HG03520 (cell line): ENCODE measurements around the gene CDX1.

Experiments
- ATAC-seq: cut with Tn5 transposase; IDR thresholded peaks from one replicate; pipeline ENCODE4 v1.9.1; 2021; ENCODE audit warnings: mild to moderate bottlenecking, moderate library complexity; ENCODE audit not compliant: unreplicated experiment

The CDX1 gene

DNA sequence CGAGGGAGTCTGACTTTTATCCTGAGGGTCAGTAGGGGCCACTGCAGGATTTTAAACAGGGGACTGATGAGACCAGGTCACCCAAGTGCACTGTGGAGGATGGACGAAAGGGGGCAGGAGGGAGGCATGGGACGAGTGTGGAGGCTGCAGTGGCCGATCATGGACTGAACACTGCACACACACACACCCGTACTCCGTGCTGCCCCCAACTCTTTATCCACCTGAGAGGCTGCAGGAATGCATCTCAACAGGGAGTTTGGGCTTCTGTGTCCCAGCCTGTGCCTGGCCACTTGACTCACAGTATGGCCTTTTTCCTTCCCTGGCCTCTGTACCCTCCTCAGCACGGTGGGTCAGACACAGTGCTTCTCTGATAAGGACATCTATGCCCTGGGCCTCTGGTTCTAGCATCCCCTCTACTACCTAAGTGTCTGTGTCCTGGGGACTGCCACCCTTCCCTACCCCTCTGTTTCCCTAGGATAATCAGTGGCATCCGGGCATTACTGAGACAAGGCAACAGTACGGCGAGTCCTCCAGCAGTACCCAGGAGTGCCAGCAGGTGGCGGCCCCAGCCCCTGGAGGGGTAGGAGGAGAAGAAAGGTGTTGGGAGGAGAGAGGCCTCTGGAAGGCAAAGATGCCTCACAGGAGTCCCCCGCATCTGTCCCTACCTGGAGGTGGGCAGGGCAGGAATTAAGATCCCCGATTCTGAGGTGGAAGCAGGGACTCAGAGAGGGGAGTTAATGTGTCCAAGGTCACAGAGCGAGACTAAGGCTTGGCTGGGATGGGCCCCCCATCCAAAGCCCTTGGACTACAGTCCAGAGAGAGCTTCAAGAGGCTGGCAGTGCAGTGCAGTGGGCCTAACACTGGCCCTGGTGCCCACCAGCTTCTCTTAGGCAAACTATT, 5.1 kb upstream of the CDX1 start:
- ATAC-seq = peak; percentile 70

- ATAC-seq = no peak
Observed at GRCh38 chr5:150162142-150162513, 4.5 kb upstream of the CDX1 start.

- no peak for ATAC-seq
Observed at GRCh38 chr5:150163035-150163434, 3.5 kb upstream of the CDX1 start.

DNA sequence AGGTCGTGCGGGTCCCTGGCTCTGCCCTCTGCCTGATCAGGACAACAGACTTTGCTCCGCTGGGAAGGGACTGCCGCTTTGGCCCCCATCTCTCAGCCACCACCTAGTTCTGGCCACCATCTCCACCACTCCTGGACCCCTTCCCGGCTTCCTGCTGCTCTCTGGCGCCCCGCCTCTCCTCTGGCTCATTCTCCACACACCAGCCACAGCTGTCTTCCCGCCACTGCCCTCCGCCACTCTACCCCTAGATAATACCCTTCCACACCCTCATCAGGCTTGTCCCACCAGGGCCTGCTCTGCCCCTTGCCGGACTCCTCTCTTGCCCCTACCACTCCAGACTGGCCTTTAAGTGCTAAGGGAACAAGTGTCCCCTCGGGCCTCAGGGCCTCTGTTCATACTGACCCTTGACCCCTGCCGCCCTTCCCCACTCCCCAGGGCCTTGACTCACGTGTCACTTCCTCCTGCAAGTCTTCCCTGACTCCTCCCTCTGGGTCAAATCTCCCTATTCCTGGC, 3.0 kb upstream of the CDX1 start:
- no peak for ATAC-seq

DNA sequence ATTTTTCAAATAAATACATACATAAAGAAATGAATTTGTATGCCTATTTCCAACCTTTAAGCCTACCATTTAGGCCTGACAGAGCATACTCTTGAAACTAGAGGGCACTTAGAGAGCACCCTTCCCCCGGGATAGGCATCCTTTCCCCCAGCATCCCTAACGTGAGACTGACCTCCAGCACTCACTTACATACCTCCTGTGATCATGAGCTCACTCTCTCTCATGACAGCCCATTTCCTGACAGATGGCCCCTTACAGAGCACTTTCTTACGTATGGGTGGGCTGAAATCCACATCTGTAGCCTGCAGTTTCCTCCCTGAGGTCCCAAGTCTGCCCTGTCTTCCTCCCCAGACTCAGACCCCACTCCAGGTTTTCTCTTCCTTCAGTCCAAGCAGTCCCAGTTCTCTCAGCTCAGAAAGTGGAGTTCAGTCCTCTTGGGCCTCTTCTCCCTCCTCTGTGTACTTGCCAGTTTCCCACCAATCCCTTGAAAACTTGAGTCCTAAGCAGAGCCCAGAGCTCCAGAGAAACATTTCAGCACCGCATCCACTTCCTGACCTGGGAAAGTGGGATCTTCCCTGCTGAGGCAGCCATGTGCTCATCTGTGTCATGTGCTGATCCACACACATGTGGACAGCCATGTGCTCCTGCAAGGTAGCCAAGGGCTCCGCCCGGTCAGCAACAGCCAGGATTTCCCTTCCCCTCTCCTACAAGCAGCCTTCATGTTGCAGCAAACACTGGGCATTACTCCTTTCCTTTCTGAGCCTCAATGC, 2.2 kb upstream of the CDX1 start:
- ATAC-seq = no peak

DNA sequence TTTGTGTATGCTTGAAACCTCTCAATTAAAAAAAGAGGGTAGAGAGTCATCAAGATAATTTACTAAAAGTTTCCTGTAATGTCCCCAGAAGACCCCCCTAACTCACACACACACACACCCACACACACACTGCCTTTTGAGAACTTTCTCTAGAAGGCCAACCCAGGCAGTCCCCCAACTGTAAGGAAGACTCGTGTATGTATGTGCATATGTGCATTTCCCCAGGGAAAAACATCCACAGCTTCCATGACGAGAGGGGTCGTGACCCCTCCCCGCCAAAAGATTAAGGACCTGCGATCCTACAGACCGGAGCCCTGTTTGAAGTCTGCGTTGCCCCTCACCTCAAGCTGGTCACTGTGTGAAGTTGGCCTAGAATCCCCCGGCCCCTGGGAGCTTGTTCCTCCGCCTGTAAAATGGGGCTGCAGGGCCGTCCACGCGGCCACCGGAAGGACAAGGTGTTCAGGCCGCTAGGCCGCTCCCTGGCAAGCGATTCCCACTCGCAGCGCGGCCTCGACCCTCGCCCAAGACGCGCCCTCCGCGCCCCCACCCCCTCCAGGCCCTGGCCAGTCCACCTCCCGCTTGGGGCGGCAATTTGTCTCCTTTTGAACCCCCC, 435 bp upstream of the CDX1 start:
- ATAC-seq = no peak

GRCh38 chr5:150167512-150167850, 903 bp downstream of the CDX1 start:
- ATAC-seq = no peak

DNA sequence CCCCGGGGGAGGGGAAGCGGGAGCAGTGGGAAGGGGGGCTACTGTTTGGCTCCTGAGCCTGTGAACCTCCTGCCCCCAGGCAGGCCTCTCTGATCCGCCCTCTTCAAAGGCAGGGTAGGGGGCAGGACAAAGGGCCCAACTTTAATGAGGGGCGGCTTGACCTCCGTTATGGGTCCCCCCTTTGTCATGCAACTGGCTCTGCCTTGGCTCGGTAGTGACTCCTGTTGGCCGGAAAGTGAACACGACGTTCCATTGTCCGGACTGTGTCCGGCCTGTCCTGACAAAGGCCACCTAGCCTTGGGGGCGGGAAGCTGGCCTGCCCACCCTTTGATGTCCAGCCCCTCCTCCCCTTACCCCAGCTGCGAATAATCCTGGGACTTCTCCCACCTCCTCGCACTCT, 1.3 kb downstream of the CDX1 start:
- ATAC-seq = no peak

DNA sequence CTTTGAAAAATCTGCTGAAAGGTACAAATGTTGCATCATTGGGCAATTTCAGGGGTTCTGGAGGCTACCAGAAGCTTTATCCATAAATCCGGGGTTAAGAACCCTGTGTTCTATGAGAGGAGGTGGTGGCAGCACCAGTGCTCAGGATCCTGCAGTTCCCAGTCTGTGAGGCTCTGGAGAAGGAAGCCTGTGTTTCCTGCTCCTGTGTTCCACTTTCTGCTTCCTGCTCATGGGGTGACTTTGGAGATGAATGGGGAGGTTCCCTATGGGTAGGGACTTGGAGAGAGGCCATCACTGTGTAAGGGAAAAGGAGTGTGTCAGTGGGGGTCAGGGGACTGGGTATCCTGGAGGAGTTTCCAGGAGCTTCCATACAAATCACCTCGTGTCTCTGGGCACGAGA, 2.3 kb downstream of the CDX1 start:
- ATAC-seq = no peak

- no peak for ATAC-seq
Observed at GRCh38 chr5:150172145-150172544, 5.6 kb downstream of the CDX1 start.

- no peak for ATAC-seq
Observed at GRCh38 chr5:150172556-150172955, 6.0 kb downstream of the CDX1 start.

DNA sequence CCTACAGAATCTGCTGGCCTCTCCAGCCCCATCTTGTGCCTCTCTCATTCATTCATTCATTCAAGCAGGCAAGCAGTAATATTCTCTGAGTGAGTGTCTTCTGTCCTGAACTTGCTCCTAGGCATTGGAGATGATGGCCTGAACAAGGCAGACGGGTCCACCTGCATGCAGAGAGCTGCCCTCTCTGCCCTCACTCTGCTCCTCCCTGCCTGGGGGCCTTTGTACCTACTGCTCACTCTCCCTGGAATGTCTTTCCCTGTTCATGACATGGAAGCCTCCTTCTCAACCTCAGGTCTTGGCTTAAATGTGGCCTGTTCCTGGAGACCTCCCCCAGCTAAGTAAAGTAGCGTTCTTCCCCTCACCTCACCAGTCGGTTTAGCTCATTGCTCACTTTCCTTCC, 6.6 kb downstream of the CDX1 start:
- ATAC-seq = no peak

- ATAC-seq = no peak
Observed at GRCh38 chr5:150174285-150174684, 7.7 kb downstream of the CDX1 start.

- no peak for ATAC-seq
Observed at GRCh38 chr5:150175076-150175475, 8.5 kb downstream of the CDX1 start.

DNA sequence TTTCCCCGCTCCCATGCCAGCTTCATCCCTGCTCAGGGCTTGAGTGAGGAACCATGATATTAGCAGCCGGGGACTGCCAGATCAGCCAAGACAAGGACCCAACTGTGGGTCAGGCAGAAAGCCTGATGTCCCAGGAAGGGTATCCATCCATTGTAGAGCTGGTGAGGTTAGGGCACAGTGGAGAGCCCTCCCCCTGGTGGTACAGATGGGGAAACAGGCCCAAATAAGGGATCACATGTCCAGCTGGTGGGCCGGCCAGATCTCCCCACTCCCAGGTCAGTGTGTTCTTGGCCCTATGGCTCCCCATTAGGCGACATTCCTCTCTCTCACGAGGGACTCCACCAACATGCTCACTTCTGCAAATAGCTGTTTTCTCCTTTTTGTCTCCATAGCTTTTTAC, 9.0 kb downstream of the CDX1 start:
- ATAC-seq = no peak

GRCh38 chr5:150176745-150177477, 10.3 kb downstream of the CDX1 start:
- ATAC-seq = no peak

GRCh38 chr5:150177721-150178120, 11.1 kb downstream of the CDX1 start:
- no peak for ATAC-seq

DNA sequence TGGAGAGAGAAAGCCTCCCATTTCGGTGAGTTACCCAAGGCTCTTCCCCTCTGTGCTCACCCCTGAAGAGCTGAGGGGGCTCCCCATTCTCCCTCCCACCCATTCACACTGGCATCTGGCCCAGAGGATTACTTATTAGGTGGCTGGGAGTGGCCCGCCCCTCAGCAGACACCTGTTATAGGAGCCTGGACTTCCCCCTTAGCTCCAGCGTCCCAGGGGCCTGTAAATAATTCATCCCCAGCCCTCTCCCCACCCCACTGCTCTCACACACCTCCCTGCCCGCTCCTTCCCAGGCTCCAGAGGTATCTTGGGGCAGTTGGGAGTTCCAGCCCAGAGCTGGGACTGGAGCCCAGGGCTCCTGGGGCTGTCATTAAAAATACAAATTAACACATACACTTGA, 11.7 kb downstream of the CDX1 start:
- no peak for ATAC-seq

GRCh38 chr5:150179019-150179620, 12.5 kb downstream of the CDX1 start:
- no peak for ATAC-seq

DNA sequence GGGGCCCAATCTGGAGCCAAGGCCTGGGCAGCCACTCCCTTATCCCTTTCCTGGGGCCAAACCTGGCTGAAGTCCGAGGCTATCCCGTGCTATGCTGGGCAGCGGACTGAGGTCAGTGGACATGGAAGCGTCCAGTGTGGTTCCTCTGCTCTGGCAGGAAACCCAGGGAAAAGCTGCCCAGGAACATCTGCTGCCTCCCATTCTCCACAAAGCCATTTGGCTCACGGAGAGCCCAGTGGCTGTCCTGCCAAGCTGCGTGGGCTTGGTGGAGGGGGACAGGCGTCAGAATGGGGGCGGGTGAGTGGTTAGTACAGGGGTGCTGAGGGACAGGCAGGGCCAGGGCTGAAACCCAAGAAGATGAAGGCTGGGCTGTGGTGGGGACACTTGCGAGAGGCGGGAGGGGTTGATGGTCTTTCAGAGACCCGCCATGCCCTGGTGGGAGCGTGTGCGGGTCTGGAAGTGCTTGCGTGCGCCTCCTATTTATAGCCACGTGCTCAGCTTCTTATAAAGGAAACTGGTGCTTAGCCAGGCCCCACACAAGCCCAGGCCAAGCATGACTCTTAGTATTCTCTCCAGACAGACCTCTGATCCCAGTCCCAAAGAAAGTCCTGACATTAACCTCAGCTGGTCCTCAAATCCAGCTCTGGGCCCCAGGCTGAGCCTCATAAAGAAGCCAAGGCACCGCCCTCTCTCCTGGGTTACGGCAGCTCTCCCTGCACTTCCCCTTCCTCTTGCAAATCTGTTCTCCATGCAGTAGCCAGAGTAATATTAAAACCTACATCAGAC, 13.9 kb downstream of the CDX1 start:
- ATAC-seq = no peak
